HG02610 (cell line): Measurements from ENCODE around the gene SPNS2.

Source experiments
- ATAC-seq: cut with Tn5 transposase; IDR thresholded peaks from one replicate; pipeline ENCODE4 v1.9.1; 2021; ENCODE audit warnings: mild to moderate bottlenecking, moderate library complexity; ENCODE audit not compliant: unreplicated experiment

Gene SPNS2

DNA sequence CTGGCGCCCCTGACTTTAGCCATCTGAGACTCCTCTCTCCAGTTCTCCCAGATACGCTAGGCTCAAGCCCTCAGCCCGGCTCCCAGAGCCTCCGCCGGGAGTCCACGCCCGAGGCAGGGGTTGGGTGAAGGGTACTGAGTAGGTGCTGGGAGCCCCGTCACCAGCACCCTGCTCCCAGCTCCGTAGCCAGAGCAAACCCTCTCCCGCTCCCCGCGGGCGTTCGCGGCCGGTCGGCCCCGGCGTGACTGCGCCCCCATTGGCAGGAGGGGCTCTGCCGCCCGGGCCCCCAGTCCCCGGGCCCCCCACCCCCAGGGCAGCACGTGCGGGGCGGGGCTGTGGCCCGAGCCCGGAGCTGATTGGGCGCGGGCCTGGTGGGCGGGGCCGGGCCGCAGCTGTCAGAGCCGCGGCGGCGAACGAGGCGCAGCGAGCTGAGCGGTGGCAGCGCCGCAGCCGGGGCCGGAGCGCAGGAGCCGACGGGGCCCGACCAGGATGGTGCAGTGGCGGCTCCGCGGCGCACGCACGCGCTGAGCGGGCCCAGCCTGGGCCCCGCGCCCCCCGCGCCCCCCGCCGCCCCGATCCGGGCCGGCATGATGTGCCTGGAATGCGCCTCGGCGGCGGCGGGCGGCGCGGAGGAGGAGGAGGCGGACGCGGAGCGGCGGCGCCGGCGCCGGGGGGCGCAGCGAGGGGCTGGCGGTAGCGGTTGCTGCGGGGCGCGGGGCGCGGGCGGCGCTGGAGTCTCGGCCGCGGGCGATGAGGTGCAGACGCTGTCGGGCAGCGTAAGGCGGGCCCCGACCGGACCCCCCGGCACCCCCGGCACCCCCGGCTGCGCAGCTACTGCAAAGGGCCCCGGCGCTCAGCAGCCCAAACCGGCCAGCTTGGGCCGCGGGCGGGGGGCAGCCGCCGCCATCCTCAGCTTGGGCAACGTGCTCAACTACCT, at the start of gene SPNS2:
TSS of gene SPNS2 (plus strand) at position 421 of the 937 bp plus-strand sequence. CDS start at position 588, 167 bp downstream.
- ATAC-seq, result peak; percentile 55

DNA sequence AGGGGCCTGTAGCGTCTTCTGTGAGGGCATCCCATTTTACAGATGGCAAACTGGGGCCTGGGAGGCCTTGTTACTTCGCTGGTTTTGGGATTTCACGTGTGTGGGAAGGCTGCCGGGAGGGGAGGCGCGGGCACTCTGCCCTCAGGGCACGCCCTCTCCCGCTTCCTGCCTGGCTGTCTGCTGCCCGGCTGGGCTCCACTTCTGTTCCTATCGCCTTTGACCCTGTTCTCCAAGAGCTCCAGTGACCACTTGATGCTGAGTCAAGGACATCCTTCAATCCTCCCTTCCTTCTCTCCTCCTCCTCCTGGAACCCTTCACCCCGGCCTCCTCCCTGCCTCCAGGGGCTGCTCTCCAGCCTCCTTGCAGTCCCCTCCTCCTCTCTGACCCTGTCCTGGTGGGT, 48.9 kb upstream of the SPNS2 start:
- no peak for ATAC-seq

DNA sequence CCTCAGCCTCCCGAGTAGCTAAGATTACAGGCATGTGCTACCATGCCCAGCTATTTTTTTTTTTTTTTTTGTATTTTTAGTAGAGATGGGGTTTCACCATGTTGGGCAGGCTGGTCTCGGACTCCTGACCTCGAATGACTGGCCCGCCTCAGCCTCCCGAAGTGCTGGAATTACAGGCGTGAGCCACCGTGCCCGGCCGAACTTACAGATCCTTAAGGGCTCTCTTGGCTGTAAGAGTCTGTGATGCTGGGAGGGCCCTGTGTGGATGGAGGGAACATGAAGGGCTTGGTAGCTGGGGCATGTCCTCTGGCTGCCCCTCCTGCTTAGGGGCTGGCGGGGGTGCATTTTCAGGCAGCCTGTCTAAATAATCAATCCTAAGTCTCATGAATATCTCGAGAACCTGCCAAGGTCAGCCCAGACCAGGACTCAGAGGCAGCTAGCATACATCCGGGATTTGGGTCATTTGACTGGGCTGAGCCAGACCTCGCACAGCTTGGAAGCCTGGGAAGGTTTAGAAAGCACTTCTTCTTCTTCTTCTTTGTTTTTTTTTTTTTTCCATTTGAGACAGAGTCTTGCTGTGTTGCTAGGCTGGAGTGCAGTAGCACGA, 47.9 kb upstream of the SPNS2 start:
- ATAC-seq, result no peak

DNA sequence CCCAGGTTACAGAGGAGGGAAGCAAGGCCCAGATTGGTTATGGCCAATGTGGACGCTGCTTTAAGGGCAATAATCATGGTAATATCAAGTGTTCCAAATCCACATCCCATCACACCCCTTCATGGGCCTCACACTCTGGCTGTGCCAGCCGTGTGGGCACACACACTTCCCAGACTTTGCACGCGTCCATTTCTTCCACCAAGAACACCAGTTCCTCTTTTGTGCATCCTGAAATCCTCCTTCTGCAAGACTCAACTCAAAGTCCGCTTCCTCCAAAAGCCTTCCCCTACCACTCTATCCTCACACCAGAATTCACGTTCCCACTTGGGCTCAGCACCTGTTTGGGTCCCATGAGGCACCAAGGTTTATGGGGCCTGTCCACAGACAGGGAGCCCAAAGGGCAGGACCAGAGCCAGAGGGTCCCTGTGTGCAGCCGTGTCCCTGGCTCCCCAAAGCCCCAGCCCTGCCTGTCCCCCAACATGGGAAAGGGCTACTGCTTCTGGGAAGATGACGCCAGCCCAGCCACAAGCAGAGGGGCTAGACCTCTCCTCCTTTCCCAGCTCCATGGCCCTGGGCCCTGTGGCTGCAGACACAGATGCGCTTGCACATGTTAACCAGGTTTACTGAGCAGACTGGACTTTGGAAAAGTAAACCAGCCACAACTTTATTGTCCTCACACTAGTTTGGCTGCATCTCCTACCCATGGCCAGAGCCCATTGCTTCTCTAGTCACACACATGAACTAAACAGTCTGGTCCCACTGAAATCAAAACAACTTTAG, 44.7 kb upstream of the SPNS2 start:
- no peak for ATAC-seq

- ATAC-seq, result no peak
These were observed 38.0 kb upstream of the SPNS2 start for GRCh38 chr17:4460661-4461060.

DNA sequence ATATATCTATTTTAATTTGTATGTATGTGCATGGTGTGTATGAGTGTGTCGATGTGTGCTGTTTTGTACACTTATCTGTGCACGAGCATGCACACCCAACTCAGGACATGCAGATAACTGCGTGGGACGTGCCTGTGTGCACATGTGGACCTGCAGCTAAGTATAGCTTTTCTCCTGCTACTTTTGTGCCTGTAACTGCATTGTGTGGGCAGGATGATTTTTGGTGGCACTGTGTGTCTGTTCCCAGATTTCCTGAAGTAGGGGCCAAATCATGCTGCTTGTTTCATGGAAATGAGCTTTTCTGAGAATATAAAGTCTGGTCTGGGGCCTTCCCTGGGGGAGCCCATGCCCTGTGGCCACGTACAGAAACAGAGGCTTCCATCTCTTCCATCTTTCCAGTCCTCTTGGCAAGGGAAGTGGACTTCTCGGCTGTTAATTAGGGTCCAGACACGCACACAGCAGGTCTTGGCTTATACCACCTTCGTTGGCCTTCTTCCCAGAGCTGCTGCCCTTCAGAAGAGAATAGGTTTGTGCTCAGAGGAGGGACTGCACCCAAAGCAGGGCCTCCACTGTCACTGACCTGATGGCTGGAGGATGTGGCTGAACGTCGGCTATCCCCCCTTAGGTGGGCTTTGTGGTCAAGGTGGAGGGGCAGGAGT, 34.7 kb upstream of the SPNS2 start:
- no peak for ATAC-seq

- ATAC-seq, result no peak
These were observed 32.9 kb upstream of the SPNS2 start for GRCh38 chr17:4465786-4466185.

- ATAC-seq, result no peak
These were observed 31.4 kb upstream of the SPNS2 start for GRCh38 chr17:4467287-4467686.

- no peak for ATAC-seq
These were observed 29.1 kb upstream of the SPNS2 start for GRCh38 chr17:4469552-4469951.

- no peak for ATAC-seq
These were observed 26.4 kb upstream of the SPNS2 start for GRCh38 chr17:4472286-4472685.

- ATAC-seq, result no peak
These were observed 24.6 kb upstream of the SPNS2 start for GRCh38 chr17:4474093-4474492.

- ATAC-seq, result no peak
These were observed 23.7 kb upstream of the SPNS2 start for GRCh38 chr17:4475001-4475400.

GRCh38 chr17:4475463-4475862, 23.2 kb upstream of the SPNS2 start:
- no peak for ATAC-seq

GRCh38 chr17:4476017-4476416, 22.7 kb upstream of the SPNS2 start:
- ATAC-seq, result no peak

DNA sequence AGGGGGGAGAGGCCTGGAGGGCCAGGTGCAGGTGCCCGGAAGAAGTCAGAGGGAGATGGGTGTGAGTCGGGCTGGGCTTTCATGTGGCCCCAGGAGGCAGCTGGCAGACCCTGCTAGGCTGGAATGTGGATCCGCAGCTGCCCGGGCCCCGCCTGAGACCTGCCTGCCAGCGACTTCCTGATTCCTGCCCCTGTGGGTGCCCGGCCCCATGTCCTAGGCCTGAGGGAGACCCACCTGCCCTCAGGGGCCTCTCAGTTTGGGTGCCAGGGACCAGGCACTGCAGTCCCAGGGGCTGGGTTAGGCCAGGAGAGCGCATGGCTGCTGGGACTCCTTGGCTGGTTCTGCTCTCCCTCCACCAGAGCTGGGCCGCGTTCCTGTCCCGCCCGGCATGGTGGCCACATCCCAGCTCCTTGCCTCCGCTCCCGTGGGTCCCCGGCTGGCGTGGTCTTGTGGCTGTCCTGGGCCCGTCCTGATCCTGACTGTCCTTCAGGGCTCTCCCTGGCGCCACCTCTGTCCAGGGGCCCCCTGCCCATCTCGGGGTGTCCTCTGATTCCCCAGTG, 22.1 kb upstream of the SPNS2 start:
- ATAC-seq, result no peak

- no peak for ATAC-seq
These were observed 21.4 kb upstream of the SPNS2 start for GRCh38 chr17:4477255-4477791.

DNA sequence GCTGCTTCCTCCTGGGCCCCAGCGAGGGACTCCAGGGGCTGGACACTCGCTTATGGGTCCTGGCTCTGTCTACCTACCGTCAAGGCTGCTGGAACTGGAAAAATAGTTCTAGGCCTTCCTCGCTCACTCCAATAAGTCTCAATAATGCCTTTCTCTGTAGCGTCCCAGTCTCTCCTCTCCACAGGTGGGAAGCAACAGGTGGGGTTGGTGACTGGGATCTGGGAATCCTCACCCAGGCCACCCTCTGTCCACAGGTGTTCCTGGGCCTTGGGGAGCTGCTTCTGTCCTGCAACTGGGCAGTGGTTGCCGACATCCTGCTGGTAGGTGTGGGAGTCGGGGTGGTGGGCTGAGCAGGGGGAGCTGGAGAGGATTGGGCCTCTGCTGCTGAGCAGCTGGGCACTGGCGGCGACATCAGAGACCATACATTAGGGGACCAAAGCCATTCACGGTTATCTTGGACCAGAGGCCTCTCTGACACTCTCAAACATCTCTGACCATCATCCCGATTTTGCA, 20.3 kb upstream of the SPNS2 start:
- ATAC-seq, result no peak

GRCh38 chr17:4479340-4479981, 19.2 kb upstream of the SPNS2 start:
- ATAC-seq, result no peak

DNA sequence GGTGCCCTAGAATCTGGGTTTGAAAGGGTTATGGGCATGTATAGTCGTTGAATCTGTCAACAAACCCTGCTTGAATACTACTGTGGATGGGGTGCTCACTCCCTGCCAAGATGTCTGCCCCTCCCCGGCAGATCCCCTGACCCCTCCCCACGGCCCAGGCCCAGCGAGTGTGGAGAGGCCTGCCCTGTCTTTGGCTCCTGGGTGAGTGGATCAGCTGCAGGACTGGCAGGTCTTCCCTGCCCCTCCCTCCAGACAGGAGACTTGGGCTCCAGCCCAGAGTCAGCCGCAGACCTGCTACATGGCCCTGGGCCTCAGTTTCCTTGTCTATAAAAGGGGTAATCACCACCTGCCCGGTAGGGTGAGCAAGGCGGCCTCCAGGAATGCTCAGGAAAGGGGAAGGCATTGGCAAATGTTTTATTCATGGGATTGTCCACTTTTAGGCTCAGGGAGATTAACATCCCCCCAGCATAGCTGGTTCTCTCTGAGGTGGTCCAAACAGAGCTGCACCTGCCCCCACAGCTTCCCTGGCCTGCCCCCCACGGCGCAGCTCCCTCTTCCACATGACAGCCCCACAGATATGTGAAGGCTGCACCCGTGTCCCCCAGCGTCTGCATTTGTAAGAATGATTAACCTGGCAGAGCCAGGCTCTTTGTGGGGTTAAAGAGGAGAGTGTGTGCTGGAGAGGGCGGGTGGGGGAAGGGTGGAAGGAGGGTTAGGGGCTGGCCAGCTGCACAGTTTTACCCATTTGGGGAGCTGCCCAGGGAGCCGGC, 18.5 kb upstream of the SPNS2 start:
- no peak for ATAC-seq
